ENCODE data around the gene MEIOSIN. TPM values are rescaled to one million over a fixed set of nuclear protein-coding genes. Genes with fewer than 3 reads are reported as not detected.

The MEIOSIN gene
- total RNA-seq, 1 donor from 2014 or later: not detected

DNA sequence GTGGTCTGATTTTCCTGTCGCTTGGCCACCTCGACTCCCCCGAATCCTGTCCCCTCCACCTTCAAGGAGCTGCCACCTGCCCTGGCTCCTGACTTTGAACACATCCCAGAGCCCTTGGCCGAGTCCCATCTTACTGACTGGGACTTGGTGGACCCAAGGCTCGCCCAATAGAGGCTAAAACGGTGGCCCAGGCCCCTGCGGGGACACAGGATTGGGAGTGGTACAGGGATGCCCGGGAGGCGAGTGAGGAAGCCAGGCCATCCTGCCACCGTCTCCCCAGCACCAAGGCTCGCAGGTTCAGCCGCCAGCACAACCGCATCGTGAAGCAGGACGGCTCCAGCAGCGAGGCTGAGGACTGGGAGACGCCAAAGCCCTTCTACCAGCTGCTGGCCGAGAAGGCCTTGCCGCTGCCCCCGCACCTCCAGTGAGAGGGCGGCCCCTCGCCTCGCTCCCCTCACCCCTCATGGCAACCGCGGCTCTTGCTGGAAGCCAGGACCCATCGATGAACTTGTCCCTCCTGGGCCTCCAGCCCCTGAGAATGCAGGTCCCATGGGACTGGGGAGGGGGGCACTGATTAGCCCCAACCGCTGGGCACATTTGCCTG, 30.6 kb downstream of the MEIOSIN start:
- H3K4me1 Mint-ChIP-seq (ENCODE audit: low read depth): peaks cover under 1% of the 10 kb centered on the region
- DNase-seq (ENCODE audit: low spot score): no peak
- H3K27ac Mint-ChIP-seq: no peak overlapping the region
- intact Hi-C loops (cut with micrococcal nuclease): no loop called here
- H3K4me3 Mint-ChIP-seq: no peak overlapping the region
- H3K36me3 Mint-ChIP-seq (ENCODE audit: low read depth): no peaks in the 10 kb centered on the region
- no peaks in the 10 kb centered on the region for H3K9me3 Mint-ChIP-seq
- peaks cover 27% of the 10 kb centered on the region for H3K27me3 Mint-ChIP-seq (ENCODE audit: insufficient read depth)

DNA sequence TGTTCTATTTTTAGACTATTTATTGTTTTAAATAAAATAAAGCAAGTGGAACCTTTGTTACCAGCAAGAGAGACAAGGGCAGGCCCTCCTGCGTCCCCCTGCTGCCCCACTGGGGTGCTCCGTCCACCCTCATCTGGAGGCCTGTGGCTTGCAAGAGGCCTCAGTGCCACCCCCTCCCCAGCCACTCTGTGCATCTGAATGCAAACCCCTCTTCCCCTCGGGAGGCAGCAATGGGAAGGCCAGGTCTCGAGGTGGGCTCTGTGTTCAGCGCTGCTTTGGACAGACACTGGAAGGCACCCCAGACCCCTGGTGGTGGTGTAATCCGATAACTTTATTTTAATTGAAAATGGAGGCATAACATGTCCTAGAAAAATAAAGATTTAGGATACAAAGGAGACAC, 31.2 kb downstream of the MEIOSIN start:
- peaks cover 6% of the 10 kb centered on the region for H3K4me1 Mint-ChIP-seq (ENCODE audit: low read depth)
- H3K4me3 Mint-ChIP-seq: no peak overlapping the region
- H3K36me3 Mint-ChIP-seq (ENCODE audit: low read depth): no peaks in the 10 kb centered on the region
- H3K27ac Mint-ChIP-seq: no peak overlapping the region
- peaks cover 26% of the 10 kb centered on the region for H3K27me3 Mint-ChIP-seq (ENCODE audit: insufficient read depth)
- DNase-seq (ENCODE audit: low spot score): no peak
- H3K9me3 Mint-ChIP-seq: no peaks in the 10 kb centered on the region
- intact Hi-C loops (cut with micrococcal nuclease): no loop called here

DNA sequence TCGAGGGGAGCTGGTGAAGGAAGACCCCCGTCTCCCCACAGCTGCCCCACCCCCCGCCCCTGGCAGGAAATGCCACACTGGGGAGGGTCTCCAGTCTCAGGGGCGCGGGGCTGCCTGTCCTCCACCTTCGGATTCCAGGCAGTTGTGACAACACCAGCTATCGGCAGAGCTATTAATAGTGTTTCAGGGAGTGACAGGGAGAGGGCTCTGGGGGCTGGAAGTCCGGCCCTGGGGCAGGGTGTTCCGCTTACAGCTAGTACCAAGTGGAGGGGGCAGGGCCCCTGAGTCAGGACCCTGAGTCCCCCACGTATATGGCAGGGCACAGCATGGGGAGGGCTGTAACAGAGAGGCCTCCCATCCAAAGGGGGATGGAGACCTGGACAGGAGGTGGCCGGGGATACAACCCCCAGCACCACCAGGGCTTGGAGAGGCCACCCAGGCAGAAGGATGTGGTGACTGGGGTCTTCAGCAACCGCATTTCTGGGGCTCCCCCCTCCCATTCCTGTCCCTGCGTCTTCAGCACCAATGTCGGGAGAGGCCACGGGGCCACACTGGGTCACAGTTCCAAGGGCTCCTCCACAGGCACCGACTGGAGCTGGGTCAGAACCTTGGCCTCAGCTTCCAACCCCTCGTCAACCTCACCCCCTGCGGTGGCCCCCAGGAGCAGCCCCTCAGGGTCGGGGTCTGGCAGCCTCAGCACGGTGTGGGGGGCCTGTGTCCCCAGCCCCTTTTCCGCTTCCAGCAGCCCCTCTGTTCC, 31.9 kb downstream of the MEIOSIN start:
- H3K36me3 Mint-ChIP-seq (ENCODE audit: low read depth): no peaks in the 10 kb centered on the region
- peaks cover 24% of the 10 kb centered on the region for H3K27me3 Mint-ChIP-seq (ENCODE audit: insufficient read depth)

DNA sequence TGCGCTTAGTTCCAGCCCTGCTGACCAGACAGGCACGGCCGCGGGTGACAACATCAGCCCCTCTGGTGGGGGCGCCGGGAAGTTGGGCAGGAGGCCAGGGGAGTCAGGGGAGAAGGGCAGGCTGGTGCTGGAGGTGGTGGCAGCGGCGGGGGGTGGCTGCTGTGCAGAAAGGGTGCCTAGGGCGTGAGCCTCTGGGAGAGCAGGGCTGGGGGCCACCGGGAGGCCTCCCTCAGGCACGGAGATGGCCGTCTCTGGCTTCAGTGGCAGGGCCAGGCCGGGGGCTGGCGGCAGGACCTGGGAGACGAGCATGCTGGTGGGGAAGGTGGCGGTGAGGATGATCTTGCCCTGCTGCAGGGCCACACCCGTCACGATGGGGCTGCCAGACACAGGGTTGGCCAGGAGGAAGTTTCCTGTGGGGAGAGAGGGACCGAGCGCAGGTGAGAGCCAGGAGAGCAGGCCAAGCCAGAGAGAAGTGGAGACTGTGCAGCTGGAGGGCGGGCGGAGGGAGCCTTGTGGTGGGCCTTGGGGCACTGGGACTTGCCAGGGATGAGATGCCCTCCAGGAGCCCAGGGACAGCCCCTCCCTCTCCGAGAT, 32.6 kb downstream of the MEIOSIN start:
- DNase-seq (ENCODE audit: low spot score): no peak
- no peak overlapping the region for H3K27ac Mint-ChIP-seq
- no peaks in the 10 kb centered on the region for H3K36me3 Mint-ChIP-seq (ENCODE audit: low read depth)
- H3K27me3 Mint-ChIP-seq (ENCODE audit: insufficient read depth): peaks cover 21% of the 10 kb centered on the region
- no peaks in the 10 kb centered on the region for H3K9me3 Mint-ChIP-seq
- intact Hi-C loops (cut with micrococcal nuclease): no loop called here
- peaks cover 9% of the 10 kb centered on the region for H3K4me1 Mint-ChIP-seq (ENCODE audit: low read depth)
- no peak overlapping the region for H3K4me3 Mint-ChIP-seq

More for the DNA sequence above, 31.9 kb downstream of the MEIOSIN start:
- H3K4me3 Mint-ChIP-seq: no peak overlapping the region
- intact Hi-C loops (cut with micrococcal nuclease): no loop called here
- peaks cover 9% of the 10 kb centered on the region for H3K4me1 Mint-ChIP-seq (ENCODE audit: low read depth)
- DNase-seq (ENCODE audit: low spot score): no peak
- no peak overlapping the region for H3K27ac Mint-ChIP-seq
- no peaks in the 10 kb centered on the region for H3K9me3 Mint-ChIP-seq

DNA sequence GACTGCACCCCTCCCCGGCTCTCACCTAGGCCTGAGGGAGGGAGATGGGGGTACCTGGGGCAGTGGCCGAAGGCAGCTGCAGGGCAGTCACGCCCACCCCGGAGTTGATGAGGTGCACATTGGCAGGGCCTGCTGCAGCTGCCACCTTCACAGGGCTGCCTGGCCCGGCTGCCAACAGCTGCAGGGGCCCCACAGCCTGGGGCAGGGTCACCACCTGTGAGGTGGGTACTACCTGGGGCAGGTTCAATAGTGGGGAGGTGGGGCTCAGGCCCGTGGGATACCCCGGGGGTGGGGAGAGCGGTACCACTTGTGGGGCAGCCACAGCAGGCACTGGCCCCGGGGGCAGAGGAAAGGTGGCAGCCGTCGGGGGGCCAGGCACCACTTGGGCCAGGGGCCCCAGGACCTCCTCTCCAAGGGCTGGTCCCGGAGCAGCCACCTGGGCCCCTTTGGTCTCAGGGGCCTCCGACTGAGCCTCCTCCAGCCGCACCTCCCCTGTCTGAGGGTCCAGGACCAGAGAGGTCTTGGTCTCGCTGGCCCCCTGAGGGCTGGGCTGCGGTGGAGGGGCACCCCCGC, 33.1 kb downstream of the MEIOSIN start:
- DNase-seq (ENCODE audit: low spot score): no peak
- Mint-ChIP-seq H3K9me3 (no peaks in the 10 kb centered on the region), H3K36me3 (ENCODE audit: low read depth) (peaks cover 3% of the 10 kb centered on the region), H3K27ac (no peak overlapping the region), H3K4me3 (no peak overlapping the region), H3K27me3 (ENCODE audit: insufficient read depth) (peaks cover 25% of the 10 kb centered on the region), H3K4me1 (ENCODE audit: low read depth) (peaks cover 9% of the 10 kb centered on the region)
- intact Hi-C loops (cut with micrococcal nuclease): no loop called here

DNA sequence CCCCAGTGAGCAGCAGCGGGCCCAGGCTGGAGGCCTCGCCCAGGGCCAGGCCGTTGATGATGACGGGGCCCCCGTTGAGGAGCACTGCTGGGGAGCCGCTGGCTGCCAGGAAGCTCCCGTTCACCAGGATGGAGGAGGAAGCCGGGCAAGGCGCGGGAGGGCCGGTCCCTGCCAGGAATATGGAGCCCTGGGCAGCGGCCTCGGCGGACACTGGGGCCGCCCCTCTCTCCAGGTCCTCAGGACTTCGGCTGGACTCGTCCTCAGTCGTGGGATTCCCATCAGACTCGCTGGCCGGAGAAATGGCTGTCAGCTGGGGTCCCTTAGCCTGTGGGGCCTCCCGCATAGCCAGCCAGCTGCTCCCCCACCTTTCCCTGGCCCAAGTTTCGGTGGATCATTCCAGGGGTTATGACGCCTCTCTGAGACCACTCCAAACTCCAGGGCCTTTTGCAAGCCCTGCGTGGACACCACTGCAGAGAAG, 33.7 kb downstream of the MEIOSIN start:
- Mint-ChIP-seq H3K4me3 (peak overlapping the region; percentile 11), H3K9me3 (no peaks in the 10 kb centered on the region), H3K36me3 (ENCODE audit: low read depth) (peaks cover 3% of the 10 kb centered on the region), H3K4me1 (ENCODE audit: low read depth) (peaks cover 9% of the 10 kb centered on the region), H3K27me3 (ENCODE audit: insufficient read depth) (peaks cover 26% of the 10 kb centered on the region), H3K27ac (no peak overlapping the region)
- intact Hi-C loops (cut with micrococcal nuclease): no loop called here
- DNase-seq (ENCODE audit: low spot score): no peak

DNA sequence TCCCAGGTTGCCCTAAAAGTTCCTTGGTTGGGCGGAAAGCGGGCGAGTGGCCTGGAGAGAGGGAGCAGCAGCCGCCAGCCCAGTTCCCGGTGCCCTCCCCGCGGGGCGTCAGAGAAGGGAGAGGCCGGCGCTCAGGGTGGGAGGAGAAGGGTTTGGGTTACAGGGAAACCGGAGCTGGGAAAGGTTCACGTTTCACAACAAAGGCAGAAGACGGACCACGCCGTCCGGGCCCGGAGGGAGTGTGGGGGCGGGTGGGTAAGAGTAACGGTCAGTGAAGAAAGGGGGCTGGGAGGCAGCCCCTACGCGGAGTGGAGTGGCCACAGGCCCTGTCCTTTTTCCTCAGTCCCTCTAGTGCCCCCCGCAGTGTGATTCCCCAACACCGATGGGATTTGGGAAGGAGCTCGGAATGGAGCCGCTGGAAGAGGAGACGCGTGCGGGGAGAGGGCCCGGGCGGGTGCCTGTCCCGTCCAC, 34.2 kb downstream of the MEIOSIN start:
- peaks cover 9% of the 10 kb centered on the region for H3K4me1 Mint-ChIP-seq (ENCODE audit: low read depth)
- peak overlapping the region; percentile 11 for H3K4me3 Mint-ChIP-seq
- H3K36me3 Mint-ChIP-seq (ENCODE audit: low read depth): peaks cover 3% of the 10 kb centered on the region
- H3K27me3 Mint-ChIP-seq (ENCODE audit: insufficient read depth): peaks cover 28% of the 10 kb centered on the region
- H3K27ac Mint-ChIP-seq: no peak overlapping the region
- intact Hi-C loops (cut with micrococcal nuclease): no loop called here
- H3K9me3 Mint-ChIP-seq: no peaks in the 10 kb centered on the region
- DNase-seq (ENCODE audit: low spot score): no peak

DNA sequence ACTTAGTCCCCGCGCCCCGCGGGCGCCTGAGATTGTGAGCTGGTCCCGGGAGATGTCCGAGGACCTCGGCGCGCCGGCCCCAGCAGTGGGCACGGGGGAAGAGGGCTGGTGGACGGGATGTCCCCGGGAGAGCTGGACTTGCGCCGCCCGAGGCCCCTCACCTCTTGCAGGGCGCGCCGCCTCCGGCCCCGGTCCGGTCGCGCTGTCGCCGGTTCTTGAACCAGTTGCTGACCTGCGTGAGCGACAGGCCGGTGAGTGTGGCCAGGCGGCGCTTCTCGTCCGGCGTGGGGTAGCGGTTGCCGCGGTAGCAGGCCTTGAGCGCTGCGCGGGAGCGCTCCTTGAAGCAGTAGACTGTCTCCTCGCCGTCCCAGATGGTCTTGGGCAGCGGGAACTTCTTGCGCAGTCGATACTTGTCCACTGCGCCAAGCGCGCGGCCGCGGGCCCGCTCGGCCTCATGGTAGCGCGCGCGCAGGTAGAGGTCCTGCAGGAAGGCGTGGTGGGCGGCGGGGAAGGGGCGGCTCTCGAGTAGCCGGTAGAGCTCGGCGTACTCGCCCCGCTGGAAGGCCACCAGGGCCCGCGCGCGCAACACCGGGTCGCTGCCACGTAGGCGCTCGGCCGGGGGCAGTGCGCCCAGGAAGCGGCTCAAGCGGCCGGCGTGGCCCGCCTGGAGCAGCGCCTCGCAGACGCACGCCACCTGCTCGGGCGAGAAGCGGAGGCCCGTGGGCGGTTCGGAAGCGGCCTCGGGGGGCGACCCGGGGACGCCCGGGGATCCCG, 34.8 kb downstream of the MEIOSIN start:
- peaks cover 28% of the 10 kb centered on the region for H3K27me3 Mint-ChIP-seq (ENCODE audit: insufficient read depth)

DNA sequence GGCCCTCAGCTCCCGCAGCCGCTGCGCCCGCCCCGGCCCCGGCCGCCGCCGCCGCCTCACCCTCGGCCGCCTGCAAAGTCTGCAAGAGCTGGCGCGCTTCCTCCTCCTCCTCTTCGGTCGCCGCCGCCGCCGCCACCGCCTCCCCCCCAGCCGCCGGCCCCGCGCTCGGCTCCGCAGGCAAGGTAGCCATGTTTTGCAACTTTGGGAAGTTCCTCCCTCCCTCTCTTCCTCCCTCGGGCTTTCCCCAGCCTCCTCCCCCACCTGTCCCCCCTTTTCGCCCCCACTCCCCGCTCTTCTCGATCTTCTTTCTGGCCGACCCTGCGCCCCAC, 35.4 kb downstream of the MEIOSIN start:
- Mint-ChIP-seq H3K4me3 (peak overlapping the region; percentile 88), H3K4me1 (ENCODE audit: low read depth) (peaks cover 9% of the 10 kb centered on the region), H3K27me3 (ENCODE audit: insufficient read depth) (peaks cover 28% of the 10 kb centered on the region), H3K36me3 (ENCODE audit: low read depth) (peaks cover 3% of the 10 kb centered on the region), H3K27ac (peak overlapping the region; percentile 86), H3K9me3 (no peaks in the 10 kb centered on the region)
- intact Hi-C loops (cut with micrococcal nuclease): no loop called here
- DNase-seq (ENCODE audit: low spot score): peak; percentile 28

More for the DNA sequence above, 34.8 kb downstream of the MEIOSIN start:
- intact Hi-C loops (cut with micrococcal nuclease): no loop called here
- Mint-ChIP-seq H3K27ac (no peak overlapping the region), H3K9me3 (no peaks in the 10 kb centered on the region), H3K4me1 (ENCODE audit: low read depth) (peaks cover 9% of the 10 kb centered on the region), H3K36me3 (ENCODE audit: low read depth) (peaks cover 3% of the 10 kb centered on the region), H3K4me3 (peak overlapping the region; percentile 77)
- no peak for DNase-seq (ENCODE audit: low spot score)

DNA sequence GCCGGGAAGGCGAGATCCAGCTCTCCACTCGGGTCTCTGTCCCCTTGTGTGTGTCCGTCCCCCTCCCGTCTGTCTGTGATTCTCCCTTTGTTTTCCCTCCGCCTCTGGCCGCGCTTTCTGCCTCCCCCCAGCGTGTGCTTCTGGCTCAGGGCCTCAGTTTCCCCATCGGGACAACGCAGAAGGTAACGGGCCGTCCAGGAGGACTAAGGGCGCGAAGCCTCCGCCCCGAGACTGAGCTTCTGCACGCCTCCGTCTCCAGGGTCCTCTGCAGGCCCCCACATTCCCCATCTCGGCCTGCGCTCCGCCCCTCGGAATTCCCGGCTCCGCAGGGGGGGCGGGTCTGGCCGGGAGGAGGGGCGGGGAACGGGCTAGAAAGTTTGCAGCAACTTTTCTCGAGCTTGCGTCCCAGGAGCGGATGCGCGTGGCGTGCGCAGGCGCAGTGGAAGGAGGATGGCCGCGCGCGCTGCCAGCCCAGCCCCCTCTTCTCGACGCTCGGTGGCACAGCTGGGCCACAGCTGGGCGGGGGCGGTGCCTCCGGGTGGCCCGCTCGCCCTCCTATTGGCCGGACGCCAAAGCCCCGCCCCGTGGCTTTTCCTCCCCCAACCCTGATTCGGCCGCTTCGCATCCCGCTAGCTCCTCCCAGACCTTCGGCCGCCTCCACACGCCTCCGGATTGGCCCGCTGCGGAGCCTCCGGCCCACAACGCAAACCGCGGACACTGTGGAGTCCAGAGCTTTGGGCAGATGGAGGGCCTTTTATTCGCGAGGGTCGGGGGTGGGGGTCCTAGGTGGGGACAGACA, 35.9 kb downstream of the MEIOSIN start, which contains the start of gene SIX5:
Gene SIX5 (minus strand): TSS at position 269 of the 799 bp plus-strand sequence. CDS start 408 bp downstream, outside the sequence.
- peak within 1 kb of the TSS; percentile 88 for H3K4me3 Mint-ChIP-seq
- intact Hi-C loops (cut with micrococcal nuclease): loop anchor here (1.0 kb wide), 5 partner anchors 38 to 185 kb away; partner anchors contain the start of genes MYPOP, OPA3 and QPCTL
- H3K9me3 Mint-ChIP-seq: no peaks in the 10 kb centered on the region
- peaks cover 28% of the 10 kb centered on the region for H3K27me3 Mint-ChIP-seq (ENCODE audit: insufficient read depth)
- H3K4me1 Mint-ChIP-seq (ENCODE audit: low read depth): peaks cover 9% of the 10 kb centered on the region
- H3K36me3 Mint-ChIP-seq (ENCODE audit: low read depth): peaks cover 3% of the 10 kb centered on the region
- H3K27ac Mint-ChIP-seq: peak within 1 kb of the TSS; percentile 86
- peak; percentile 94 for DNase-seq (ENCODE audit: low spot score)

DNA sequence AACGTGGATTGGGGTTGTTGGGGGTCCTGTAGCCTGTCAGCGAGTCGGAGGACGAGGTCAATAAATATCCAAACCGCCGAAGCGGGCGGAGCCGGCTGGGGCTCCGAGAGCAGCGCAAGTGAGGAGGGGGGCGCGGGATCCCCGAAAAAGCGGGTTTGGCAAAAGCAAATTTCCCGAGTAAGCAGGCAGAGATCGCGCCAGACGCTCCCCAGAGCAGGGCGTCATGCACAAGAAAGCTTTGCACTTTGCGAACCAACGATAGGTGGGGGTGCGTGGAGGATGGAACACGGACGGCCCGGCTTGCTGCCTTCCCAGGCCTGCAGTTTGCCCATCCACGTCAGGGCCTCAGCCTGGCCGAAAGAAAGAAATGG, 36.6 kb downstream of the MEIOSIN start:
- intact Hi-C loops (cut with micrococcal nuclease): loop anchor here (1.0 kb wide), 11 partner anchors 9 to 186 kb away; partner anchors contain the start of genes MYPOP, OPA3, QPCTL and SYMPK
- Mint-ChIP-seq H3K4me1 (ENCODE audit: low read depth) (peaks cover 9% of the 10 kb centered on the region), H3K9me3 (no peaks in the 10 kb centered on the region)

More for the DNA sequence above, 36.6 kb downstream of the MEIOSIN start:
- H3K27ac Mint-ChIP-seq: peak overlapping the region; percentile 86
- DNase-seq (ENCODE audit: low spot score): peak; percentile 45
- peaks cover 24% of the 10 kb centered on the region for H3K27me3 Mint-ChIP-seq (ENCODE audit: insufficient read depth)
- H3K4me3 Mint-ChIP-seq: peak overlapping the region; percentile 88
- H3K36me3 Mint-ChIP-seq (ENCODE audit: low read depth): peaks cover 3% of the 10 kb centered on the region

All from activated T-helper 1 cell treated with anti-CD3 and anti-CD28 coated beads, Interleukin-12 subunit alpha, Interleukin-12 subunit beta, Interleukin-2, Interleukin-4 antibody, amounts not matched to agents 30 ng/mL and 10 ng/mL and 1 ng/mL, durations not matched to agents 14 hours and 24 hours and 36 hours (primary cell).